ENCODE results near the gene PCNA.

DNA sequence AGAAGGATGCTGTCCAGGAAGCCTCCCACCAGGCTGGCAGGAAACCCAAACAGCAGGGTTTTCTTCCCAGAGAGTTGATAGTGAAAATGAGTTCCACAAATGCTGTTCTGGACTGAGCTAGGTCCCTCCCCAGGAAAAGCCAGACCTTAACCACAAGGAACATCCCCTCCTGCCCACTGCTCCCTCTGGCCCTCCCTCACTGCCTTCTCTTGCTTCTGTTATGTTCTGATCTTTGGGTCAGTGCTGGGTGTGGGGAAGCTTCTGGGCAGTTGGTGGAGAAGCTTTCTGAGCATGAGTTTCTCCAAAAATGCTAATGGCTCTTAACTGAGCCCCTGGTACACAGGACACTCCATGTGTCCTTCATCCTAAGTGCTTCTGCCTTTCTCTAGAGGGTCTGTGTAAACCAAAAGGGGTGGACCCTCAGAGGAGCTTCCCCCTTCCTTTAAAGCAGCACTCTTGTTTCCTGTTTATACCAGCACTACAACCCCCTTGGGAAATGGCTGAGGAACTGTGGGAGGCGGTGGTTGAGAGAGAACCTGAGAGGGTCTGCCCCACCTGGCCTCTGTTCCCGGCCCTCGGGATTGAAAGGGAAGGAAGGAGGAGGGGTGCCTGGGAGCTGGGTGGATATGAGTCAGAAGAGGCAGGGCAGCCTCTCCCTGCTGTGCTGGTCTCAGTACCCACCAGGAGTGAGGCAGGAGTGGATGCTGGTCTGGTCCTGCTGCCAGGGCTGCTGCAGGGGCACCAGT, 49.1 kb upstream of the PCNA start:
- TF ChIP-seq, protein P1, sequence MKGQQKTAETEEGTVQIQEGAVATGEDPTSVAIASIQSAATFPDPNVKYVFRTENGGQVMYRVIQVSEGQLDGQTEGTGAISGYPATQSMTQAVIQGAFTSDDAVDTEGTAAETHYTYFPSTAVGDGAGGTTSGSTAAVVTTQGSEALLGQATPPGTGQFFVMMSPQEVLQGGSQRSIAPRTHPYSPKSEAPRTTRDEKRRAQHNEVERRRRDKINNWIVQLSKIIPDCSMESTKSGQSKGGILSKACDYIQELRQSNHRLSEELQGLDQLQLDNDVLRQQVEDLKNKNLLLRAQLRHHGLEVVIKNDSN (IDR thresholded peaks at IDR 0.05; ENCODE audit: borderline replicate concordance, extremely low read length, insufficient read depth, low read depth, low read length) = no peak
- TF ChIP-seq, protein P2, sequence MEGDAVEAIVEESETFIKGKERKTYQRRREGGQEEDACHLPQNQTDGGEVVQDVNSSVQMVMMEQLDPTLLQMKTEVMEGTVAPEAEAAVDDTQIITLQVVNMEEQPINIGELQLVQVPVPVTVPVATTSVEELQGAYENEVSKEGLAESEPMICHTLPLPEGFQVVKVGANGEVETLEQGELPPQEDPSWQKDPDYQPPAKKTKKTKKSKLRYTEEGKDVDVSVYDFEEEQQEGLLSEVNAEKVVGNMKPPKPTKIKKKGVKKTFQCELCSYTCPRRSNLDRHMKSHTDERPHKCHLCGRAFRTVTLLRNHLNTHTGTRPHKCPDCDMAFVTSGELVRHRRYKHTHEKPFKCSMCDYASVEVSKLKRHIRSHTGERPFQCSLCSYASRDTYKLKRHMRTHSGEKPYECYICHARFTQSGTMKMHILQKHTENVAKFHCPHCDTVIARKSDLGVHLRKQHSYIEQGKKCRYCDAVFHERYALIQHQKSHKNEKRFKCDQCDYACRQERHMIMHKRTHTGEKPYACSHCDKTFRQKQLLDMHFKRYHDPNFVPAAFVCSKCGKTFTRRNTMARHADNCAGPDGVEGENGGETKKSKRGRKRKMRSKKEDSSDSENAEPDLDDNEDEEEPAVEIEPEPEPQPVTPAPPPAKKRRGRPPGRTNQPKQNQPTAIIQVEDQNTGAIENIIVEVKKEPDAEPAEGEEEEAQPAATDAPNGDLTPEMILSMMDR (IDR thresholded peaks at IDR 0.05 in 2 of 3, conservative IDR thresholded peaks at IDR 0.05 in 1 of 3; ENCODE audit: control insufficient read depth in 2 of 3, extremely low read depth in 1 of 3, insufficient read depth in 1 of 3, low read depth in 3 of 3, low read length in 3 of 3) = no peak
- no peak for TF ChIP-seq EZH2 (IDR thresholded peaks at IDR 0.05; ENCODE audit: borderline replicate concordance, control insufficient read depth, low read depth, low read length)
- TF ChIP-seq PRDM15 (CRISPR knock-in tag; IDR thresholded peaks at IDR 0.05) = no peak
- no peak for TF ChIP-seq ZNF274 (IDR thresholded peaks at IDR 0.05; ENCODE audit: insufficient read depth, insufficient read length)
- no peak for TF ChIP-seq RELA (IDR thresholded peaks at IDR 0.05; ENCODE audit: borderline replicate concordance, partially characterized antibody)
- TF ChIP-seq, protein P3, sequence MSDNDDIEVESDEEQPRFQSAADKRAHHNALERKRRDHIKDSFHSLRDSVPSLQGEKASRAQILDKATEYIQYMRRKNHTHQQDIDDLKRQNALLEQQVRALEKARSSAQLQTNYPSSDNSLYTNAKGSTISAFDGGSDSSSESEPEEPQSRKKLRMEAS (IDR thresholded peaks at IDR 0.05; ENCODE audit: low read depth, low read length) = no peak
- no peak for TF ChIP-seq SP1 (IDR thresholded peaks at IDR 0.05; ENCODE audit: low read depth, low read length)
- no peak for TF ChIP-seq IRF3 (IDR thresholded peaks at IDR 0.05)
